Body of pancreas (tissue), 4 donors: ENCODE data around the gene NFYC. TPM values are rescaled to one million over a fixed set of nuclear protein-coding genes. Genes with fewer than 3 reads are reported as not detected.

Source experiments
- ATAC-seq: fragments of 150-250 bp; one replicate; pipeline ENCODE4 v1.9.1; 2016
- DNase-seq, 4 donors: peaks; one replicate each; pipeline ENCODE4 v3.0.0-alpha.2; 2019
- H3K27ac ChIP-seq, 4 donors: fragments of 200-600 bp; sonication (generic); 1 replicate in 3 of 4; 2 replicates in 1 of 4; pipeline versions ENCODE4 v1.5.1 to v1.6.1; 2016 to 2019; ENCODE audit warnings: mild to moderate bottlenecking in 1 of 4, mixed read lengths in 1 of 4, moderate library complexity in 1 of 4
- H3K27me3 ChIP-seq, 2 donors: fragments of 200-600 bp; sonication (generic); one replicate each; pipeline ENCODE4 v1.6.0; 2016; ENCODE audit warnings: mild to moderate bottlenecking in 1 of 2
- H3K36me3 ChIP-seq, 2 donors: fragments of 200-600 bp; sonication (generic); replicated peaks in 1 of 2; 2 replicates each; pipeline ENCODE4 v1.5.1; 2016; ENCODE audit warnings: low read depth in 2 of 2; ENCODE audit not compliant: insufficient read depth in 1 of 2
- H3K4me1 ChIP-seq: fragments of 200-600 bp; sonication (generic); one replicate; pipeline ENCODE4 v1.6.0; 2016
- H3K4me3 ChIP-seq, 2 donors: fragments of 200-600 bp; sonication (generic); 1 replicate in 1 of 2; 2 replicates in 1 of 2; pipeline ENCODE4 v1.5.1; 2016 to 2019
- H3K9me3 ChIP-seq, 3 donors: fragments of 200-600 bp; sonication (generic); 1 replicate in 2 of 3; 2 replicates in 1 of 3; pipeline ENCODE4 v1.5.1; 2016
- POLR2A ChIP-seq, 3 donors: fragments of 450-650 bp; IDR thresholded peaks; one replicate each; pipeline ENCODE4 v1.6.1; 2016; ENCODE audit warnings: antibody characterized with exemption in 3 of 3, mild to moderate bottlenecking in 2 of 3
- WGBS, 2 donors: methylation state at CpG; one replicate each; pipeline ENCODE4 v1.1.5; 2017; 5-methylcytosine and 5-hydroxymethylcytosine counted together
- intact Hi-C: fragments of 100-400 bp; cut with DNase I; formaldehyde crosslinking; loops from one replicate; pipeline ENCODE4 v1.15.1; 2023
- total RNA-seq, 2 donors: library from RNA; depleted of rRNA; stranded (reverse); fragments of >200 nt; gene quantifications; one replicate each; pipeline ENCODE4 v1.1.0, GENCODE V29; 2016
- TF ChIP-seq, protein P1 (sequence below), 7 experiments: fragments of 450-650 bp in 4 of 7; fragments of 200-600 bp in 3 of 7; sonication (generic) in 3 of 7; IDR thresholded peaks; one replicate each; pipeline ENCODE4 v1.5.1; 2016 to 2019; ENCODE audit warnings: antibody characterized with exemption in 7 of 7

NFYC gene
- total RNA-seq, 2 donors from 2014 or later = 37.2 to 44.9 TPM

DNA sequence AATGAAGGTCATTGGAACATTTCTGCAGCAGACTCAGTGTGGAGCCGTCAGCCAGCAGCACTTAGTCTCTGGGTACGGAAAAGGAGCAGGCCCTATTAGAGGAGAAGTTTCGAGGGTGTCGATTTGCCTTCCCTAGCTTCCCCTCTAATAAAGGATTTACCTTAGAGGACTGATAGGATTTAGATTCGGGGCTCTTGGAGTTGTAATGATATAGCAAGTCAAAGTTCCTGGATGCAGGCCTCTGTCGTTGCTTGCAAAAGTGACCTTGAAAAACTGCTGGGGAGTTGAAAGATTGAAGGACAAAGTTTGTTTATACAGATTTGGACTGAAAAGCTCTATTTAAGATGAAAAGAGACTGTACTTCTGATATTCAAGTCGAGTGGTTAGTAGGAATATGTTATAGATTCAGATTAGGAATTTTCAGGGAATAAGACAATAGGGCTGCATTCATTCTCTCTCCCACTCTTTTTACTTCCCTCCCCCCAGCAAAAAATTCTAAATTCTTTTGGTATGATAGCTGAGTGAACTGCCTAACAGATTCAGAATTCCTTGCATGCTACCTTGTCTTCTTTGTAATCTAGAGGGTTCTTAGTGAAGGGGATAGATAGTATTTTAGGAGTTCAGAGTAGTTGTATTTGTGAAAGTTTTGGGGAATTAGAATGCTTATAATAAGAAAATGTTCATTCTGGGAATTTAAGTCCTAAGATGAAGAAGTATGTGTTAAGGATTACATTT, 19.2 kb downstream of the NFYC start:
- Histone ChIP-seq H3K9me3 (no peaks in the 10 kb centered on the region), H3K27ac (peak overlapping the region in 3 of 4 donors; percentile 42 to 81 (median 77)), H3K4me1 (peaks cover 69% of the 10 kb centered on the region), H3K36me3 (no peaks in the 10 kb centered on the region), H3K4me3 (no peak overlapping the region), H3K27me3 (no peaks in the 10 kb centered on the region)
- ATAC-seq = no peak
- DNase-seq = peak in 1 of 4 donors; percentile 16
- 2 to 10% methylated on average over 7 of the region's 7 CpGs for WGBS, 2 donors
- TF ChIP-seq, protein P1, sequence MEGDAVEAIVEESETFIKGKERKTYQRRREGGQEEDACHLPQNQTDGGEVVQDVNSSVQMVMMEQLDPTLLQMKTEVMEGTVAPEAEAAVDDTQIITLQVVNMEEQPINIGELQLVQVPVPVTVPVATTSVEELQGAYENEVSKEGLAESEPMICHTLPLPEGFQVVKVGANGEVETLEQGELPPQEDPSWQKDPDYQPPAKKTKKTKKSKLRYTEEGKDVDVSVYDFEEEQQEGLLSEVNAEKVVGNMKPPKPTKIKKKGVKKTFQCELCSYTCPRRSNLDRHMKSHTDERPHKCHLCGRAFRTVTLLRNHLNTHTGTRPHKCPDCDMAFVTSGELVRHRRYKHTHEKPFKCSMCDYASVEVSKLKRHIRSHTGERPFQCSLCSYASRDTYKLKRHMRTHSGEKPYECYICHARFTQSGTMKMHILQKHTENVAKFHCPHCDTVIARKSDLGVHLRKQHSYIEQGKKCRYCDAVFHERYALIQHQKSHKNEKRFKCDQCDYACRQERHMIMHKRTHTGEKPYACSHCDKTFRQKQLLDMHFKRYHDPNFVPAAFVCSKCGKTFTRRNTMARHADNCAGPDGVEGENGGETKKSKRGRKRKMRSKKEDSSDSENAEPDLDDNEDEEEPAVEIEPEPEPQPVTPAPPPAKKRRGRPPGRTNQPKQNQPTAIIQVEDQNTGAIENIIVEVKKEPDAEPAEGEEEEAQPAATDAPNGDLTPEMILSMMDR (IDR thresholded peaks at IDR 0.05) = no peak
- no peak for TF ChIP-seq POLR2A (IDR thresholded peaks at IDR 0.05)
- intact Hi-C loops = no loop called here

GRCh38 chr1:40711465-40712404, 20.2 kb downstream of the NFYC start:
- no peak overlapping the region for H3K4me3 ChIP-seq
- ATAC-seq = no peak

GRCh38 chr1:40712405-40712944, 21.0 kb downstream of the NFYC start:
- no peaks in the 10 kb centered on the region for H3K36me3 ChIP-seq
- ATAC-seq (no peak), DNase-seq (peak; percentile 32 to 66 (median 41))
- WGBS, 2 donors = 18 to 27% methylated on average over 5 of the region's 5 CpGs
- peak overlapping the region in 3 of 4 donors; percentile 43 to 81 (median 77) for H3K27ac ChIP-seq
- no peaks in the 10 kb centered on the region for H3K9me3 ChIP-seq
- no peak for TF ChIP-seq POLR2A (IDR thresholded peaks at IDR 0.05)
- TF ChIP-seq, protein P1 (IDR thresholded peaks at IDR 0.05) = no peak
- peaks cover 87% of the 10 kb centered on the region for H3K4me1 ChIP-seq
- intact Hi-C loops = no loop called here
- no peaks in the 10 kb centered on the region for H3K27me3 ChIP-seq
- H3K4me3 ChIP-seq = no peak overlapping the region

More at GRCh38 chr1:40711465-40712404, 20.2 kb downstream of the NFYC start:
- intact Hi-C loops = no loop called here
- no peaks in the 10 kb centered on the region for H3K9me3 ChIP-seq
- no peaks in the 10 kb centered on the region for H3K36me3 ChIP-seq
- H3K4me1 ChIP-seq = peaks cover 79% of the 10 kb centered on the region
- H3K27me3 ChIP-seq = no peaks in the 10 kb centered on the region
- H3K27ac ChIP-seq = peak overlapping the region; percentile 6 to 81 (median 60)
- 4% methylated on average over 3 of the region's 3 CpGs for WGBS, 2 donors
- TF ChIP-seq, protein P1 (IDR thresholded peaks at IDR 0.05) = no peak
- no peak for TF ChIP-seq POLR2A (IDR thresholded peaks at IDR 0.05)
- peak in 1 of 4 donors; percentile 10 for DNase-seq

- H3K27me3 ChIP-seq = no peaks in the 10 kb centered on the region
Observed at GRCh38 chr1:40712997-40713396, 21.5 kb downstream of the NFYC start.

More at GRCh38 chr1:40712997-40713396, 21.5 kb downstream of the NFYC start:
- no peaks in the 10 kb centered on the region for H3K9me3 ChIP-seq
- H3K36me3 ChIP-seq = no peaks in the 10 kb centered on the region
- H3K27ac ChIP-seq = peak overlapping the region in 3 of 4 donors; percentile 15 to 81 (median 43)
- H3K4me3 ChIP-seq = no peak overlapping the region
- peaks cover 91% of the 10 kb centered on the region for H3K4me1 ChIP-seq
- intact Hi-C loops = no loop called here
- TF ChIP-seq POLR2A (IDR thresholded peaks at IDR 0.05) = no peak
- TF ChIP-seq, protein P1 (IDR thresholded peaks at IDR 0.05) = no peak
- DNase-seq (peak in 1 of 4 donors; percentile 31), ATAC-seq (no peak)
